ENCODE results near the gene SH2D2A.

SH2D2A gene

GRCh38 chr1:156822680-156823079 is 6.0 kb upstream of the SH2D2A start:
- no peak for ATAC-seq

- peak; percentile 71 to 86 for ATAC-seq
These were observed 5.2 kb upstream of the SH2D2A start for GRCh38 chr1:156821801-156822200.

GRCh38 chr1:156815961-156816422 is 656 bp downstream of the SH2D2A start:
- no peak for ATAC-seq

GRCh38 chr1:156815307-156815826 is 1.3 kb downstream of the SH2D2A start:
- no peak for ATAC-seq

GRCh38 chr1:156814571-156815260 is 1.9 kb downstream of the SH2D2A start:
- ATAC-seq: peak in 1 of 2 donors; percentile 14

- peak; percentile 41 to 42 for ATAC-seq
These were observed 2.7 kb downstream of the SH2D2A start for GRCh38 chr1:156813750-156814570.

GRCh38 chr1:156813298-156813697 is 3.4 kb downstream of the SH2D2A start:
- no peak for ATAC-seq

- no peak for ATAC-seq
These were observed 4.2 kb downstream of the SH2D2A start for GRCh38 chr1:156812293-156812990.

- no peak for ATAC-seq
These were observed 5.5 kb downstream of the SH2D2A start for GRCh38 chr1:156811168-156811567.

GRCh38 chr1:156809711-156810366 is 6.8 kb downstream of the SH2D2A start:
- no peak for ATAC-seq

GRCh38 chr1:156809281-156809680 is 7.4 kb downstream of the SH2D2A start:
- no peak for ATAC-seq

GRCh38 chr1:156808186-156809030 is 8.2 kb downstream of the SH2D2A start:
- ATAC-seq: no peak

- peak in 1 of 2 donors; percentile 34 for ATAC-seq
These were observed 9.0 kb downstream of the SH2D2A start for GRCh38 chr1:156807627-156808026.

GRCh38 chr1:156806512-156807440 is 9.9 kb downstream of the SH2D2A start:
- no peak for ATAC-seq

GRCh38 chr1:156805766-156806511 is 10.7 kb downstream of the SH2D2A start:
- ATAC-seq: no peak

- no peak for ATAC-seq
These were observed 11.9 kb downstream of the SH2D2A start for GRCh38 chr1:156804572-156805243.

GRCh38 chr1:156804026-156804425 is 12.6 kb downstream of the SH2D2A start:
- ATAC-seq: no peak

GRCh38 chr1:156803086-156803851 is 13.4 kb downstream of the SH2D2A start:
- ATAC-seq: peak; percentile 7 to 12
